HepG2 (cell line): ENCODE data around the gene OSBPL3. TPM values are rescaled to one million over a fixed set of nuclear protein-coding genes. Genes with fewer than 3 reads are reported as not detected.

Source experiments
- ATAC-seq: fragments of 200-7000 bp; cut with Tn5 transposase; 3 replicates; pipeline ENCODE4 v1.9.1; 2020; ENCODE audit warnings: mild to moderate bottlenecking, moderate library complexity
- BruUV-seq: library from RNA; stranded (reverse); fragments of 400-500 nt; replicated peaks from 2 replicates; lab custom pipeline; 2021; lab: Mats Ljungman, UMichigan
- CTCF ChIA-PET: fragments of 300-600 bp; formaldehyde crosslinking; extraction: SDS; loops from one replicate; lab custom pipeline; 2021; ENCODE audit warnings: low total read pairs, inconsistent platforms, low intra/inter-chr PET ratio; lab: Yijun Ruan, JAX
- POLR2A ChIA-PET: fragments of 350-600 bp; sonication (Branson Sonifier 250); formaldehyde crosslinking; loops from one replicate; lab custom pipeline; 2020; ENCODE audit warnings: antibody characterized with exemption, inconsistent platforms; lab: Yijun Ruan, JAX
- DNase-seq: peaks from one replicate; pipeline ENCODE4 v3.0.0-alpha.2; 2015; ENCODE audit warnings: low spot score
- FAIRE-seq: peaks from 3 replicates; lab custom pipeline; 2011; peaks lifted over from hg19 to GRCh38; lab: Jason Lieb, UNC
- H2AFZ ChIP-seq: one replicate; pipeline ENCODE4 v1.6.1; 2011; ENCODE audit warnings: low read length, inconsistent platforms
- H3K27ac ChIP-seq: fragments of 300-600 bp; 3 replicates; pipeline ENCODE4 v1.8.0; 2011; ENCODE audit warnings: mixed run types, mild to moderate bottlenecking, mixed read lengths, low read length, inconsistent platforms; ENCODE audit not compliant: insufficient read depth; ENCODE audit errors: extremely low read length
- H3K27me3 ChIP-seq, 2 experiments: fragments of 200-600 bp in 1 of 2; 2 replicates in 1 of 2; 3 replicates in 1 of 2; pipeline versions ENCODE4 v1.6.0 to v1.8.0; 2011; ENCODE audit warnings: low read length in 2 of 2, mild to moderate bottlenecking in 2 of 2, moderate library complexity in 2 of 2, inconsistent platforms in 1 of 2; ENCODE audit not compliant: insufficient read depth in 2 of 2, control insufficient read depth in 1 of 2
- H3K36me3 ChIP-seq, 2 experiments: fragments of 200-600 bp in 1 of 2; replicated peaks in 1 of 2; 2 replicates in 1 of 2; 3 replicates in 1 of 2; pipeline versions ENCODE4 v1.5.1 to v1.8.0; 2011; ENCODE audit warnings: low read length in 2 of 2, inconsistent platforms in 1 of 2; ENCODE audit not compliant: insufficient read depth in 2 of 2, control insufficient read depth in 1 of 2
- H3K4me1 ChIP-seq: 2 replicates; pipeline ENCODE4 v1.5.1; 2012; ENCODE audit warnings: low read length, inconsistent platforms; ENCODE audit not compliant: insufficient read depth
- H3K4me2 ChIP-seq: 2 replicates; pipeline ENCODE4 v1.6.0; 2011; ENCODE audit warnings: low read depth, low read length, inconsistent platforms
- H3K4me3 ChIP-seq, 3 experiments: fragments of 200-600 bp in 1 of 3; sonication (generic), shearing (Covaris generic) in 1 of 3; replicated peaks in 1 of 3; 2 replicates each; pipeline ENCODE4 v1.5.1; 2011 to 2016; ENCODE audit warnings: low read length in 3 of 3, inconsistent platforms in 2 of 3, low read depth in 2 of 3, mild to moderate bottlenecking in 2 of 3, control low read depth in 1 of 3, mixed read lengths in 1 of 3; ENCODE audit not compliant: insufficient read depth in 1 of 3
- H3K79me2 ChIP-seq: one replicate; pipeline ENCODE4 v1.6.1; 2011; ENCODE audit warnings: low read length, inconsistent platforms; ENCODE audit not compliant: insufficient read depth
- H3K9ac ChIP-seq: 2 replicates; pipeline ENCODE4 v1.6.0; 2011; ENCODE audit warnings: mild to moderate bottlenecking, low read depth, low read length, inconsistent platforms; ENCODE audit not compliant: insufficient read depth
- H3K9me3 ChIP-seq: 2 replicates; pipeline ENCODE4 v1.5.1; 2012; ENCODE audit warnings: mild to moderate bottlenecking, low read length
- H4K20me1 ChIP-seq: 2 replicates; pipeline ENCODE4 v1.6.0; 2011; ENCODE audit warnings: inconsistent platforms, mild to moderate bottlenecking, low read length, moderate library complexity; ENCODE audit not compliant: insufficient read depth
- CENPX ChIP-seq: sonication (generic); formaldehyde crosslinking; IDR thresholded peaks from 2 replicates; pipeline ENCODE4 v1.9.0; 2021; ENCODE audit warnings: mild to moderate bottlenecking, missing genetic modification reagents, moderate library complexity
- GATA4 ChIP-seq: sonication (generic); IDR thresholded peaks from 2 replicates; pipeline ENCODE4 v1.6.1; 2016; ENCODE audit warnings: antibody characterized with exemption, low read depth, borderline replicate concordance
- MAFF ChIP-seq: IDR thresholded peaks from 2 replicates; pipeline ENCODE4 v1.6.1; 2011; ENCODE audit warnings: low read depth, low read length, improper control_type of control experiment
- MAFK ChIP-seq, 2 experiments: IDR thresholded peaks in 1 of 2; conservative IDR thresholded peaks in 1 of 2; 2 replicates each; pipeline ENCODE4 v1.6.1; 2011; ENCODE audit warnings: improper control_type of control experiment in 2 of 2, low read length in 2 of 2
- MAZ ChIP-seq, 2 experiments: sonication (generic) in 1 of 2; formaldehyde crosslinking in 1 of 2; IDR thresholded peaks; 2 replicates each; pipeline versions ENCODE4 v1.5.0 to v1.6.1; 2012 to 2020; ENCODE audit warnings: low read depth in 2 of 2, mild to moderate bottlenecking in 2 of 2, borderline replicate concordance in 1 of 2, improper control_type of control experiment in 1 of 2, low read length in 1 of 2, missing genetic modification reagents in 1 of 2, moderate library complexity in 1 of 2
- RARA ChIP-seq: IDR thresholded peaks from 2 replicates; pipeline ENCODE4 v1.6.1; 2016; ENCODE audit warnings: missing genetic modification reagents, missing compliant biosample characterization
- SRSF4 ChIP-seq: fragments of 200-400 bp; formaldehyde crosslinking; IDR thresholded peaks from one replicate; pipeline ENCODE4 v1.6.1; 2018; ENCODE audit warnings: mild to moderate bottlenecking, low read depth, low read length, moderate library complexity; ENCODE audit not compliant: poor library complexity, severe bottlenecking
- ZGPAT ChIP-seq: IDR thresholded peaks from 2 replicates; pipeline ENCODE4 v1.6.1; 2016; ENCODE audit warnings: mild to moderate bottlenecking
- ZHX1 ChIP-seq: sonication (generic); formaldehyde crosslinking; IDR thresholded peaks from 2 replicates; pipeline ENCODE4 v1.8.1; 2022; ENCODE audit warnings: low read depth, mild to moderate bottlenecking, missing genetic modification reagents
- ZNF572 ChIP-seq: sonication (generic); formaldehyde crosslinking; IDR thresholded peaks from 2 replicates; pipeline ENCODE4 v1.5.1; 2020; ENCODE audit warnings: mild to moderate bottlenecking, missing genetic modification reagents
- WGBS: methylation state at CpG from one replicate; pipeline ENCODE4 v1.1.6; 2017; ENCODE audit warnings: low lambda C conversion rate; 5-methylcytosine and 5-hydroxymethylcytosine counted together
- in situ Hi-C: cut with HindIII; loops from 2 replicates; pipeline ENCODE4 v1.10.0; 2017; ENCODE audit warnings: low pct_unique_long_range_greater_than_20kb; ENCODE audit not compliant: extremely low pct_ligation_motif_present
- intact Hi-C: fragments of 100-400 bp; cut with micrococcal nuclease; formaldehyde crosslinking; loops from one replicate; pipeline ENCODE4 v1.10.0; 2022; ENCODE audit not compliant: unreplicated experiment
- polyA plus RNA-seq, 8 experiments: library from polyadenylated mRNA; depleted of rRNA in 3 of 8; stranded (reverse) in 7 of 8; unstranded in 1 of 8; fragments of >200 nt; fragmentation: Illumina TruSeq in 4 of 8; extraction: Trizol in 4 of 8; gene quantifications; 2 replicates each; pipeline versions ENCODE4 v1.2.1 to v1.2.3, GENCODE V29; 2011 to 2016; ENCODE audit warnings: low read depth in 4 of 8, missing spikeins in 1 of 8, mixed read lengths in 1 of 8; ENCODE audit not compliant: insufficient read depth in 1 of 8
- total RNA-seq, 5 experiments: library from RNA; depleted of rRNA; stranded (reverse); fragments of >200 nt; fragmentation: Illumina TruSeq; extraction: Trizol; gene quantifications; 2 replicates each; pipeline ENCODE4 v1.2.3, GENCODE V29; 2016; ENCODE audit warnings: low read depth in 1 of 5

Gene OSBPL3
- total and polyA plus RNA-seq, 2 of the 13 experiments (the other 11 are each of a cell fraction or from before 2014, with no cell fraction given), result 8.8 to 28.9 TPM

GRCh38 chr7:24992314-24992713 lies 12.3 kb upstream of the OSBPL3 start:
- Histone ChIP-seq H2AFZ (no peak overlapping the region), H3K4me1 (no peaks in the 10 kb centered on the region), H3K9ac (no peak overlapping the region), H3K27ac (no peak overlapping the region), H3K4me3 (no peak overlapping the region), H4K20me1 (no peaks in the 10 kb centered on the region), H3K4me2 (no peak overlapping the region), H3K36me3 (no peaks in the 10 kb centered on the region), H3K9me3 (no peaks in the 10 kb centered on the region), H3K27me3 (no peaks in the 10 kb centered on the region; a peak in 2 of 5 replicates), H3K79me2 (no peaks in the 10 kb centered on the region)
- intact Hi-C loops, result no loop called here
- TF ChIP-seq ZHX1 (no peak), RARA (CRISPR knock-in tag) (no peak), MAZ (IDR thresholded peaks at IDR 0.05; ENCODE audit: borderline replicate concordance, low read depth, low read length) (no peak), MAZ (CRISPR knock-in tag; IDR thresholded peaks at IDR 0.05; ENCODE audit: low read depth) (no peak), CENPX (no peak), ZGPAT (CRISPR knock-in tag) (no peak), ZNF572 (CRISPR knock-in tag) (no peak), MAFF (peak; percentile 61), SRSF4 (no peak), GATA4 (no peak), MAFK (conservative IDR thresholded peaks at IDR 0.05 in 1 of 2, IDR thresholded peaks at IDR 0.05 in 1 of 2; ENCODE audit: low read length in 2 of 2) (peak; percentile 59 to 75)
- FAIRE-seq, result no peak
- no peak for DNase-seq
- ATAC-seq, result no peak
- 78% methylated on average over 4 of the region's 4 CpGs for WGBS
- no TSS peak for BruUV-seq
- POLR2A ChIA-PET, result no interaction called here
- in situ Hi-C loops, result no loop called here
- CTCF ChIA-PET, result no interaction called here
